GM18907 (cell line): ENCODE results near the gene DOK5.

Experiments
- ATAC-seq: cut with Tn5 transposase; IDR thresholded peaks from one replicate; pipeline ENCODE4 v1.9.1; 2021; ENCODE audit warnings: mild to moderate bottlenecking, moderate library complexity; ENCODE audit not compliant: unreplicated experiment

The DOK5 gene

DNA sequence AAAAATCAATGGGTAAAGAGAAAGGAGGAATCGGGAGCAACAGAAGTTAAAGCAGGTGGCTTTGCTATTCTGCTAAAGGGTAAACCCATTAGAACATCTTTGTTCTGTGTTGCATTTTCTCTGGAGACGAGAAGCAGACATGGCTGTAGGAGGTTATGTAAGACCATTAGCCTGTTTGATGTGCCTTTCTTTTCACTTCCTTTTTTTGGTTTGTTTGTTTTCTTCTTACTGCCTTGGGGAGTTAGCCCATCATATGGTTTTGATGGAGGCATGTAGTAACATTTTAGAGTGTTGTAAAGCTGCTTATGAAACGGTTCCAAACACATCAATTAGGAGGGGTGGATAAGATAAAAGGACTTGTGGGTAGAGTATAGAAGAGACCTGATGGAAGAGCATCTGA is 131.0 kb downstream of the DOK5 start:
- peak; percentile 77 for ATAC-seq

- no peak for ATAC-seq
Measured at GRCh38 chr20:54608039-54608745, 132.8 kb downstream of the DOK5 start.

DNA sequence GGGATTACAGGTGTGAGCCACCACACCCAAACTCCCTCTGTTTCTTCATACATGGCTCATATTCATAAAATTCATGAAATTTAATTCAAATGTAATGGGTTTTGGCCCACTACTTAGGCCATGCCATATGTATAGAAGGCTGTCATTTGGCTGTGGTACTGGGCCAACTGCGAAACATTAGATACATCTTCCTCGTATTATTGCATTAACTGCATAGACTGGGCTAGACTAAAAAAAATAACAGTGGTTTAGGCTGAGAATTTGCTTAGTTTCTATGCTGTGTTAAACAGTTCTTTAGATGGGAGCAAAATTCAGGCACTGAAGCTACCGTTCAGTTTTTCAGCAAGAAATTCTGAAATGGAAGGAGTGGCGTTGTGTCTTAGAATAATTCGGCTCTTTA is 133.6 kb downstream of the DOK5 start:
- no peak for ATAC-seq

GRCh38 chr20:54611708-54612412 is 136.5 kb downstream of the DOK5 start:
- ATAC-seq = no peak

- ATAC-seq = no peak
Measured at GRCh38 chr20:54618412-54618811, 143.0 kb downstream of the DOK5 start.

DNA sequence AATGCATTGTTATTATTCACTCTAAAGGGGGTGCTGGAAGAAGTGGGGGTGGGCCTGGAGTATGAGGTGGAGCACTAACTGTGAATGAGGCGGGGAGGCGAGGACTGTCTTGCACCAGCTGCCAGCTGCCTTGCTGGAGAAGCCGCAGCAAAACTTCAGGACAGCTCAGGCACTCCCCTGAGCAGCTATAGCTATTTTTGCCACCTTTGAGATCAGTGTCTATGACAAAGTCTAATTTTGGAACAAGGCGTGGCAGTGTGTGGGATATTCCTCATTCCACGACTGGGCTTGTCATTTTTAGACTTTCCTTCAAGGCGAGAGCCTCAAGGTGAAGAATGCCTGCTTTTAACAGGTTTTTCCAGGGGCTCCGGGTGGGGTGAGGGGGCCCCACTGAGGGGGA is 143.8 kb downstream of the DOK5 start:
- no peak for ATAC-seq

GRCh38 chr20:54619682-54620081 is 144.3 kb downstream of the DOK5 start:
- ATAC-seq = no peak

GRCh38 chr20:54620611-54621010 is 145.2 kb downstream of the DOK5 start:
- no peak for ATAC-seq

DNA sequence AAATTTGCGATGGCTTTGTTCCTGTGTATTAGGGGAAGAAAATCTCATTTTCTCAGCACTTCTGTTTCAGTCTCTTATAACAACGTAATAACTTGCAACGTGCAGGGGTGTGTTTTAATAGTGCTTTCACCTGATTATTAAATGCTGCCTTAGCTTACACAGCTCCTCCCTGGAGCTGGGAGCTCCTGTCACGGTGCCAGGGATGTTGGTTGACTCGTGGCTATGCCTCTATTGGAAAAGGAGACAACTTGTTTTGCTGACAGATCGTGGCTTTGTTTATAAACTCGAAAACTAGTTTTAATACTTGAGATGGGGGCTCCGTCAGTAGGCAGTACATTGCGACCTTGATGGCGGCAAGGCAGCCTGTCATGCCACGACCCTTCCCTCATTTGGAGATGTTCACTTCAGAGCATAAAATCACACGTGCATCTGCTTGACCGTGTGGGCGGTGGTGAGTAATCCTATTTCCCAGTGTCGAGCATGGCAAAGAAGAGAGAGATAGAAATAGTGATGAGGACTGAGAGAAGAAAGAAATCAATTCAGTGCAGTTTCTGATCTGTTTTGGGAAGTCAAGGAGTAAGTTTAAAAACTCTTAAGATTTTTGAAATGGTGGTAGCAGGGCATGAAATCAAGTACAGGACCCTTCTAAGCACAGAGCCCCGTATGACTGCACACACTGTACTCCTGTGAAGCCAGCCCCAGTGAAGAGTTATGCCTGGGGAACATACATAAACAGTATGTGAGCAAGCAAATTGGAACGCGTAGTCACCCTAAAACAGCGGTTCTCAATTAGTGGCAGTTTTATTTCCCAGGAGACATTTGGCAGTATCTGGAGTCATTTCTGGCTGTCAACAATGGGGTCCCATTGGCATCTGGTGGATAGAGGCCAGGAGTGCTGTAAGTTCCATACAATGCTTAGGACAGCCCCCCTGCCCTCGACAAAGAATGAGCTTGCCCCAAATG is 147.2 kb downstream of the DOK5 start:
- no peak for ATAC-seq

GRCh38 chr20:54623991-54624569 is 148.7 kb downstream of the DOK5 start:
- no peak for ATAC-seq

- no peak for ATAC-seq
Measured at GRCh38 chr20:54624706-54625390, 149.5 kb downstream of the DOK5 start.

DNA sequence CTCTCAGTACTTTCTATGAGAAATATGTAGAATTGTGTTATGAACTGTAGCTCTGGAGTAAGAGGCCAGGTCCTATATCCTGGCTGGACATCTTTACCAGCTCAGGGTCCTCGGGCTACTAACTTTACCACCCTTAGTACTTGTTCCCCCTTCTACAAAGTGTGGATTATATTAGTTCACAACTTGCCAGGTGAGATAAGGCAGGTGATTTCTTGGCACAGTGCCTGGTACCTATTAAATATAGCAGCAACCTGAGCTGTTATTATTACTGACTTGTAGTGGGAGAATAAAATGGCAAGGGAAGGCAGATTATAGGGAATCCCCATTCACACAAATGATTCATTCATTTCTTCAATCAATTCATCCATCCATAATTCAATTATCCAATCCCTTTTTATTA is 150.1 kb downstream of the DOK5 start:
- no peak for ATAC-seq

- no peak for ATAC-seq
Measured at GRCh38 chr20:54626126-54626525, 150.7 kb downstream of the DOK5 start.

GRCh38 chr20:54629632-54630031 is 154.2 kb downstream of the DOK5 start:
- no peak for ATAC-seq

DNA sequence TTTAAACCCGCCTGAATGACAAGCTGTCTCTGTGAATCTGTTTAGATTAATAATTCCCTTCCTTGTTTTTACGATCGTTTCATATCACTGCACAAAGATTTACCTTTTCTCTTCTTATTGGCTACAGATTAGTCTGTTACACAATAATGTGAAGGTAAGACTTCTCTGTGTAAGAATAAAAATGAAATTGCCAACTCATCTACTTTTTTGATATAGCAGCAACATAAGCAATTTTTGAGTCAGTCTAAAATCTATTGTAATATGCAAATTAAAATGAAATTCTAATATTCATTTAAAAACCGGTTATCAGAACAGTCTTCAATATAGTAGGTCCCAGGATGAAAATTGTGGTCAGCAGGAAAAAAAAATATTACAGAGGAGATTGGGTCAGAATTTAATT is 155.2 kb downstream of the DOK5 start:
- no peak for ATAC-seq

DNA sequence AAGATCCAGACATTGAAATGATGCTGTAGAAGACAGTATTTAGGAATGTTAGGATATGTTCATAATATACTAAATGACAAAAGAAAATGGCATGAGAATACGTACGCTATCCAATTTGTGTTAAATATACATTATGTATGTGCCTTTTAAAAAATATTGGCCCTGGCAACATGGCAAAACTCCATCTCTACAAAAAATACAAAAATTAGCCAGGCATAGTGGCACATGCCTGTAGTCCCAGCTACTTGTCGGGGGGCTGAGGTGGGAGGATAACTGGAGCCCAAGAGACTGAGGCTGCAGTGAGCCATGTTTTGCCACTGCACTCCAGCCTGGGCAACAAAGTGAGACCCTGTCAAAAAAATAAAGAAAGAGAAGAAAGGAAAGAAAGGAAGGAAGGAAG is 155.7 kb downstream of the DOK5 start:
- ATAC-seq = no peak

GRCh38 chr20:54633374-54634355 is 158.3 kb downstream of the DOK5 start:
- peak; percentile 98 for ATAC-seq

- ATAC-seq = no peak
Measured at GRCh38 chr20:54636575-54636974, 161.2 kb downstream of the DOK5 start.

- no peak for ATAC-seq
Measured at GRCh38 chr20:54639941-54640340, 164.5 kb downstream of the DOK5 start.
